HG03280 (cell line): ENCODE measurements around the gene YIPF3.
"Not testable (repeated sequence)": the region's sequence is repeated elsewhere in the genome, so short reads cannot be mapped to it uniquely, and the experiment has no call there.

ENCODE experiments used
- ATAC-seq: cut with Tn5 transposase; IDR thresholded peaks from one replicate; pipeline ENCODE4 v1.9.1; 2021; ENCODE audit warnings: mild to moderate bottlenecking, moderate library complexity; ENCODE audit not compliant: unreplicated experiment

YIPF3 gene

DNA sequence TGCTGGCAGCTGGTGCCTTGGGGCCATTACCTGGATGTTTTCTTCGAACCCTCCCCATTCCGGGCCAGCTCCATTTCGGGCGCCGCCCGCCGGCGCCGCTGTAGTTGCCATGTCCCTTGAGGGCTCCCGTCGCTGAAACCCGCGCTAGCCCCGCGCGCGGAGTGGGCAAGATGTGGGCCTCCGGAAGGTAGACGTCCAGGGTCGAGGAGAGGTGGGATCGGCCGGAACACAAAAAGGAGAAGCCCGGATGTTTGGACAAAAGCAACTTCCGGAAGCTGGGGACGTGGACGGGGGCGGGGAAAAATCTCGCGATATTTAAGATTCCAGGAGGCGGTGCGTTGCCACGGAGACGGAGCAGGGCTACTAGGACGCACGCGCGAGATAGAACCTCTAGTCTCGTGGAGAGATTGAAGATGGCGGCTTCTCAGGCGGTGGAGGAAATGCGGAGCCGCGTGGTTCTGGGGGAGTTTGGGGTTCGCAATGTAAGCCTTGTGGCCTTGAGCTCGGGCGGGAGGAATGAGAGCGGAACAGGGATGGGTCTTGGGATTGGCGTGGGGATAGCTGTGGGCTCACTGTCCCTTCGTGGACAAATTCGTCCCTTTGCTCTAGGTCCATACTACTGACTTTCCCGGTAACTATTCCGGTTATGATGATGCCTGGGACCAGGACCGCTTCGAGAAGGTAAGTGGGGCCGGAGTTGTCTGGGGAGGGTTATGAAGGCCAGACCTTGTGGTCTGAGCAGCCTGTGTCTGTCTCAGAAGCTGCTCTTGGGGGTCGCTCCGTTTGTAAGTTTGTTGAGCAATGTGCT, at the start of gene YIPF3, which contains the start of gene POLR1C:
TSS of gene YIPF3 (minus strand) at position 230 of the 808 bp plus-strand sequence. CDS start at position 111, 119 bp downstream.
TSS of gene POLR1C (plus strand) at position 393 of the 808 bp plus-strand sequence. CDS start at position 414, 21 bp downstream.
- ATAC-seq: peak; percentile 89

- no peak for ATAC-seq
These were observed 42.6 kb upstream of the YIPF3 start for GRCh38 chr6:43559328-43559727.

DNA sequence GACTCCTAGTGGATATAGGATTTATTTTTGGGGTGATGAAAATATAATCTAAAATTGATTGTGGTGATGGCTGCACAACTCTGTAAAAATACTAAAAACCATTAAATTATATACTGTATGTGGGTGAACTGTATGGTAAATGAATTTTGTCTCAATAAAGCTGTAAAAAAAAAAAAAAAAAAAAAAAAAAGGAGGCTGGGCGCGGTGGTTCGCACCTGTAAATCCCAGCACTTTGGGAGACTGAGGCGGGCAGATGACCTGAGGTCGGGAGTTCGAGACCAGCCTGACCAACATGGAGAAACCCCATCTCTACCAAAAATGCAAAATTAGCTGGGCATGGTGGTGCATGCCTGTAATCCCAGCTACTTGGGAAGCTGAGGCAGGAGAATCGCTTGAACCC, 40.9 kb upstream of the YIPF3 start:
- not testable (repeated sequence) for ATAC-seq

- no peak for ATAC-seq
These were observed 30.5 kb upstream of the YIPF3 start for GRCh38 chr6:43547222-43547621.

DNA sequence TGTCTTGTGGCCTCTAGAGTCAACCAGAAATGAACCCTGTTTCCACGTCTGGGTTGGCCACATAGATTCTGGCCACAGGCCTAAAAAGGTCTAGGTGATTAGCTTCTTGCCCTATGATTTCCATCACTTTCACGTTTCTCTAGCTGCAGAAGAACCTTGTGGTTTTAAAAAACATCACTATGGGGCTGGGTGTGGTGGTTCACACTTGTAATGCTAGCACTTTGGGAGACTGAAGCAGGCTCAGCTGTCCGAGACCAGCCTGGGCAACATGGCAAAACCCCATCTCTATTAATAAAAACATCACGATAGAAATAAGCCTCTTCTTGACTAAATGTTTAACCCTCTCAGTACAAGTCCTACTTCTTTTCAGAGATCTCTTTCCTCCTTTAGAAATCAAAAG, 27.7 kb upstream of the YIPF3 start:
- no peak for ATAC-seq

DNA sequence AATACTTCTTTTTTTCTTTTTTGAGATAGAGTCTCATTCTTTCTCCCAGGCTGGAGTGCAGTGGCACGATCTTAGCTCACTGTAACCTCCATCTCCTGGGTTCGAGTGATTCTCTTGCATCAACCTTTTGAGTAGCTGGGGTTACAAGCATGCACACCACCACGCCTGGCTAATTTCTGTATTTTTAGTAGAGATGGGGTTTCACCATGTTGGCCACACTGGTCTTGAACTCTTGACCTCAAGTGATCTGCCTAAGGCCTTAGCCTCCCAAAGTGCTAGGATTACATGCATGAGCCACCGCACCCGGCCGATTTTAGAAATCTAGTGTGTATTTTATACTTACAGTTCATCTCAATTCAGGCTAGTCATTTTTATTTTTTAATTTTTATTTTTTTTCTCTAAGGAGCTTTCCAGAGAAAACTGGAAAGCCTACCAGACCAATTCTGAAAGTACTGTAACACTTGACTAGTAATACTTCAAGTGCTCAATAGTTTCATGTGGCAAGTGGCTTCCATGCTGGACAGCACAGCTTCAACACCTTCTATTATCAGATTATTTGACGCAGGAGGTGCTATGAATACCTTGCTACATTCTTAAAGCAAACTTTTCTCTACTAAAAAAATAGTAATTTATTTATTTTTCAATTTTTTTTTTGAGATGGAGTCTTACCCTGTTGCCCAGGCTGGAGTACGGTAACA, 25.2 kb upstream of the YIPF3 start:
- ATAC-seq: no peak

- ATAC-seq: no peak
These were observed 23.8 kb upstream of the YIPF3 start for GRCh38 chr6:43540507-43540906.

- not testable (repeated sequence) for ATAC-seq
These were observed 22.7 kb upstream of the YIPF3 start for GRCh38 chr6:43539409-43539808.

- ATAC-seq: not testable (repeated sequence)
These were observed 22.3 kb upstream of the YIPF3 start for GRCh38 chr6:43538986-43539385.

- ATAC-seq: no peak
These were observed 15.5 kb upstream of the YIPF3 start for GRCh38 chr6:43532201-43532600.

- no peak for ATAC-seq
These were observed 7.8 kb upstream of the YIPF3 start for GRCh38 chr6:43524483-43524961.

DNA sequence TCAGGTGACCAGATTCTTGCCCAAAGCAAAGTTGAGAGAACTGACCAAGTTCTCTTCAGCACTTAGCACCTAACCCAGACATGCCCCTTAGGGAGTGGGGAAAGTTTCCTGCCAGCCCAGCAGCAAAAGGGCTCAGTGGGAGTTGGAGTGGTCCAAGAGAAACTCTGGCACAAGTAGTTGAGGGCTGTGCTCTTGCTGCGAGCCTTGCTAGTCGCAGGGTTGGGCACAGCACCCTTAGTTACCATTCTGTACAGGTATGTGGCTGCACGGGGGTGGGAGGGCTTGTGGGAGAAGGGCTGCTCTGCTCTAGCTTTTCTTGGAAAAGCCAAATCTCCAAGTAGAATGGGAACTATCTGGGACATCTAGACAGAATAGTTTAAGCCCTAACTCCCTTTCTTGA, 6.6 kb upstream of the YIPF3 start:
- no peak for ATAC-seq

DNA sequence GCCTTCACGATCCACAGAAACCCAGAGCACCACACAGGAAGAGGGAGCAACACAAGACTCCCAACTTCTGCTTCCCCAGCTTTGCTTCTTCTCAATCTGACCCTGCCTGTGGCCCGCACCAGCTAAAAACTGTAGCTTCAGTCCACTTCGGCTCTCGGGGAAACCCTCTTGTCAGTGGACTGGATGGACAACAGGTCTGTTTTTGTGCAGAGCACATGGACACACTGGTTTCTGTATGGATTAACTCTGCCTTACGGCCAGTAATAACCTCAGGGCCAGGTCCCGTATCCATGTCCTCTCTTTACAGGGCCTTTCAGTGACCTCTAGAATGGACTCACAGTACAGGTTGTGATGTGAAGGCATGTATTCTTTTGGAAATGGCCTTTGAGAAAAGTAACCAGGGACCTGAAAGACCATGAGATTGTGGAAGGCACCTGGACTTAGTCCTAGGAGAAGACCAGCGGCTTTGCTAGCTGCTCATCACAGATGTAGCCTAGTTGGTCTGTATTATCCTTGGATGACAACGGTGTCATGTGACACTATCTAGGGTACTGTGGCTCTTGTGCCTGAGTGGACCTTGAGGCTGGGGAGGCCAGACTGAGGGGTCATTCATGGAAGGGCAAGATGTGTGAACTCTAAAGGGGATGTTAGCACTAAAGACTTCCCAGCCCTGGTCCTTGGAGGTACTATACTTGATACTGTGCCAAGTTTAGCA, 6.0 kb upstream of the YIPF3 start:
- ATAC-seq: no peak

- ATAC-seq: no peak
These were observed 5.1 kb upstream of the YIPF3 start for GRCh38 chr6:43521836-43522235.

DNA sequence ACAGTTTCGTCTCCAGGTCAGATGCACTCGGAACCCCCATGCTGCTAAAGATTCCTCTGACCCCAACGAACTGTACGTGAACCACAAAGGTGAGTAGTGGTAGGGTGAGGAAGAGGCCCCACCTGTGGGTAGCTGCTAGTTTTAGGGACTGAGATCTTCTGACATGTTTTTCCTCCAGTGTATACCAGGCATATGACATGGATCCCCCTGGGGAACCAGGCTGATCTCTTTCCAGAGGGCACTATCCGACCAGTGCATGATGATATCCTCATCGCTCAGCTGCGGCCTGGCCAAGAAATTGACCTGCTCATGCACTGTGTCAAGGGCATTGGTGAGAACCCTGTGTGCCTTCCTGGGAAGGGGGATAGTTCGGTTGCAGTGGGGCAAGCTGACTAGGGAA, 3.4 kb upstream of the YIPF3 start:
- no peak for ATAC-seq

DNA sequence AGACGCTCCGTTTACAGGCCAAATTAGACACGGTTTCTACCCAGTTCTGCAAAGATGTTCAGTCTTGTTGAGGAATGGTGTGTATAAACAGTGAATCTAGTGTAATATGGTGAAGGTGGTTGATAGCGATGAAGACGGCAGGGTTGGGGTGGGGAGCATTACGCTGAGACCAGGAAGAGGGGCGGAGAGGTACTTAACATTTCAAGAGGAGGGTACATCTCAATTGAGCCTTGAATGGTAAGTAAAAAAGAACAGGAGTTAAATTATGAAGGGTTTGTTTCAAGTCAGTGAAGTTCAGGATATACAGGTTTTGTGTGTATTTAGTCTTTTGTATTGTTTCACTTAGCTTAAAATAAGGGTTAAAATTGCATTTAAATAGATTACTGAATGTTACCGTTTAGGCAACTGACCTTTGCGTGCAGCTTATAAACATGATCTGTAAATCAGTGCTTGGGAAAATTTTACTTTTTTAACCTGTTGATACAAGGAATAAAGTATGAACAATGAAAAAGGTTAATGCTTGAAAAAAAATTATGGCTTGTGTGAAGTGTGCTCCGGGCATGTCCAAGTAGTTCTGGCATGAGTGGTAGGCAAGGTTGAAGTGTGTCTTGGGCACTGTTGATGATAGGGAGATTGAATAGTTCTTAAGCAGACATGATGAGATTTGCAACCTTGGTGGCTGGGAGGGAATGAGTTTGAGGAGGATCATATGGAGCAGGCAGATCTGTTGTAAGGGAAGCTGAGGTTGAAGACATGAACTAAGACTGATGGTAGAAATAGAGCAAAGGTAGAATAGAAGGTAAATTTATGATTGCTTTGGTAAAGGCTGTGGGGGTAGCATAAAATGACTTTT, 1.0 kb upstream of the YIPF3 start:
- ATAC-seq: no peak

DNA sequence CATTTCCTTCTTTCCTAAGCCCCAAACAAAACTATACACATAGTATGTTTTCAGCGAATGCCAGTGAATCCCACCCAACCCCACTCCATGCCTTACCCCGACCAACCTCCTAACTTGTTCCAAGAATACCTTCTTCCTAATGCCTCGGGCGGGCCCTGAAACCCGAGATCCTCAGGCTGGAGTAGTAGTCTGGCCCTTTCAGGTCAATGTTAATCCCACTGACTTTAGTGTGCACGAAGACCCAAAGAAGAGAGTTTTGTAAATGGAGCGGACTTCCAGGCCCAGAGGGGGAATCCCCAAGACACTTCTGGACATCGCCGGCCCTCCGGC, 394 bp downstream of the YIPF3 start:
- ATAC-seq: no peak

DNA sequence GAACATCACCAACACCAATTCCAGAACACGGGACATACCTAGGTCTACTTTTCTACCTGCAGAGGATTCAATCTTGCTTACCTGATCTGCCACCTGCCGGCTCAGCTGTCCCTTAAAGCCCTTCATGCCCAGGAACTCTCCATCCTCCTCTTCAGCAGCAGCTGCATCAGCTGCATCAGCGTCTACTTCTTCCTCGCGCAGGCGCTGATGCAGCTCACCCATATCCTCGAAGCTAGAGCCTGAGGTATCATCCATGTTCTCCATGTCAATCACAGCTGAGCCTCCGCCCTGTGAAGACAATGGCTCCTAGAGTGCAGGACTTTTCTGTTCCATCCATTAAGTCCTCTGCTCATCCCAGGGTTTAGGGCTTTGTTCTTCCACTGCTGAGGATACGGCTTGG, 918 bp downstream of the YIPF3 start:
- no peak for ATAC-seq

DNA sequence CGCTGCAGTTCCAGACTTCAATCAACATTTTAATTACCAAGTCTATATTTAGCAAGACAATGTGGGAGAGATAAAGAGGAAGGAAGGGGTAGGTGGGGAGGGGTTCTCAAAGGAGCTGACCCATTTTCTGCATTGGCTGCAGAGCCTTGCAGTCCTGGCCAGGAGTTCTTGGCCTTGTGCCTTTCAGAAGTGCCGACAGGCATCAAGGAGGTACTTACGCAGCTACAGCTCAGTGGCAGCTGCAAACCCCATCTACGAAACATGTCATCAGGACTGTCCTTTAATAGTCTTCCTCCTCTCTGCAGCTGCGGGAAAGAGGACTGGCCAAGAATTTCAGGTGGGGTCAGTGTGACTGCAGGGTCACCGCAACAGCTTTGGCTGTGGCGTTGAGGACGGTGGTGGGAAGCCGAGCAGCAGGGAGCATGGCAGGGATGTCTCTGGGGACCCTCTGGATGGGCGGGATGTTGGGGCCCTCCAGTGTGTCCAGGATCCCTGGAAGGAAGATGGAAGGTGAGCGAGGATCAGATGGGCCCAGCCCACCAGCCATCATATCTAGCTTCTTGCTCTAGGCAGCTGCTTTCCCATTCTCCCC, 4.8 kb downstream of the YIPF3 start:
- ATAC-seq: no peak

GRCh38 chr6:43510827-43511163, 5.9 kb downstream of the YIPF3 start:
- no peak for ATAC-seq
